VCaP (cell line): Measurements from ENCODE around the gene PPY.

Source experiments
- H3K27ac ChIP-seq: fragments of 450-650 bp; 2 replicates; pipeline ENCODE4 v1.5.1; 2017
- TF ChIP-seq, protein P1 (sequence below): fragments of 450-650 bp; conservative IDR thresholded peaks from 2 replicates; pipeline ENCODE4 v1.5.1; 2017; ENCODE audit warnings: mild to moderate bottlenecking, moderate library complexity

PPY gene

GRCh38 chr17:43958748-43959352, 16.6 kb upstream of the PPY start:
- TF ChIP-seq, protein P1, sequence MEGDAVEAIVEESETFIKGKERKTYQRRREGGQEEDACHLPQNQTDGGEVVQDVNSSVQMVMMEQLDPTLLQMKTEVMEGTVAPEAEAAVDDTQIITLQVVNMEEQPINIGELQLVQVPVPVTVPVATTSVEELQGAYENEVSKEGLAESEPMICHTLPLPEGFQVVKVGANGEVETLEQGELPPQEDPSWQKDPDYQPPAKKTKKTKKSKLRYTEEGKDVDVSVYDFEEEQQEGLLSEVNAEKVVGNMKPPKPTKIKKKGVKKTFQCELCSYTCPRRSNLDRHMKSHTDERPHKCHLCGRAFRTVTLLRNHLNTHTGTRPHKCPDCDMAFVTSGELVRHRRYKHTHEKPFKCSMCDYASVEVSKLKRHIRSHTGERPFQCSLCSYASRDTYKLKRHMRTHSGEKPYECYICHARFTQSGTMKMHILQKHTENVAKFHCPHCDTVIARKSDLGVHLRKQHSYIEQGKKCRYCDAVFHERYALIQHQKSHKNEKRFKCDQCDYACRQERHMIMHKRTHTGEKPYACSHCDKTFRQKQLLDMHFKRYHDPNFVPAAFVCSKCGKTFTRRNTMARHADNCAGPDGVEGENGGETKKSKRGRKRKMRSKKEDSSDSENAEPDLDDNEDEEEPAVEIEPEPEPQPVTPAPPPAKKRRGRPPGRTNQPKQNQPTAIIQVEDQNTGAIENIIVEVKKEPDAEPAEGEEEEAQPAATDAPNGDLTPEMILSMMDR = no peak
- H3K27ac ChIP-seq = no peak overlapping the region

- H3K27ac ChIP-seq = no peak overlapping the region
- TF ChIP-seq, protein P1 = no peak
These were observed 13.9 kb upstream of the PPY start for GRCh38 chr17:43956222-43956621.

DNA sequence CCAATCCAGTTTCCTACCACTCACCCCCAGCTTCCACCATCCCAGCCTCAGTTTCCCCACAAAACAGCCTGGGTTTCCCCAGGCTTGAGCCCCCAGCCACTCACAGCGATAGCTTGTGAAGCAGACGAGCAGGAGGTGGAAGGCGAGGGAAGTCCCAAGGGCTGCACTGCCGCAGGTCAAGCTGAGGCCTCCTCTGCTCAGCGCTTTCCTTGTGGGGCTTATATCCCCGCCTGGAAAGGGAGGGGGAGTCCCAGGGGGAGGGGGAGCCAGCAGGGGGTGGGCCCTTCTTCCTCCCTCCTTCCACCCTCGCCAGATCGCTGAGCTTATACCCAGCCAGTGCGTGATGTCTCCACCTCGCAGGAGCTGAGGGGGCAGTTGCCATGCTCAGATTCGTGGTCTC, 11.5 kb upstream of the PPY start, which contains the start of gene PYY:
Gene PYY, minus strand, starts transcription at position 195 of the 400 bp plus-strand sequence. CDS start 457 bp downstream, outside the sequence.
- TF ChIP-seq, protein P1 = no peak
- H3K27ac ChIP-seq = no peak within 1 kb of the TSS

GRCh38 chr17:43952724-43953666, 10.7 kb upstream of the PPY start:
- H3K27ac ChIP-seq = no peak overlapping the region

GRCh38 chr17:43952351-43952723, 10.1 kb upstream of the PPY start:
- H3K27ac ChIP-seq = no peak overlapping the region
- TF ChIP-seq, protein P1 = no peak

More at GRCh38 chr17:43952724-43953666, 10.7 kb upstream of the PPY start:
- TF ChIP-seq, protein P1 = no peak

- TF ChIP-seq, protein P1 = no peak
- no peak overlapping the region for H3K27ac ChIP-seq
These were observed 9.5 kb upstream of the PPY start for GRCh38 chr17:43951750-43952149.

- H3K27ac ChIP-seq = no peak overlapping the region
- TF ChIP-seq, protein P1 = no peak
These were observed 8.3 kb upstream of the PPY start for GRCh38 chr17:43950554-43950953.
